ENCODE results near the gene CLTCL1.

- TF ChIP-seq CTCF (IDR thresholded peaks at IDR 0.05) (no peak), POLR2A (IDR thresholded peaks at IDR 0.05) (no peak)
Observed at GRCh38 chr22:19139001-19139356, 152.5 kb downstream of the CLTCL1 start.

Measured in right lobe of liver (tissue), 4 donors.